H1 (cell line): ENCODE results near the gene B4GAT1.

Experiments used
- CTCF ChIP-seq, 3 experiments: IDR thresholded peaks; 1 replicate in 2 of 3; 2 replicates in 1 of 3; pipeline versions ENCODE4 v1.5.1 to v1.6.1; 2011; ENCODE audit warnings: low read length in 3 of 3, mild to moderate bottlenecking in 3 of 3, inconsistent platforms in 2 of 3, low read depth in 1 of 3, moderate library complexity in 1 of 3; ENCODE audit not compliant: insufficient read depth in 1 of 3; ENCODE audit errors: control extremely low read depth in 1 of 3
- EP300 ChIP-seq, 2 experiments: IDR thresholded peaks; 1 replicate in 1 of 2; 2 replicates in 1 of 2; pipeline ENCODE4 v1.6.1; 2011 to 2012; ENCODE audit warnings: low read depth in 2 of 2, low read length in 2 of 2, mild to moderate bottlenecking in 2 of 2, borderline replicate concordance in 1 of 2, inconsistent platforms in 1 of 2, moderate library complexity in 1 of 2
- EZH2 ChIP-seq: fragments of 200-600 bp; sonication (generic); IDR thresholded peaks from 2 replicates; pipeline ENCODE4 v1.7.1; 2012; ENCODE audit warnings: low read depth, mild to moderate bottlenecking, moderate library complexity, low read length, inconsistent platforms; ENCODE audit not compliant: severe bottlenecking
- NANOG ChIP-seq: IDR thresholded peaks from 2 replicates; pipeline ENCODE4 v1.6.1; 2011; ENCODE audit warnings: low read length, low read depth, mild to moderate bottlenecking, inconsistent platforms; ENCODE audit not compliant: insufficient read depth, poor library complexity, severe bottlenecking
- POLR2A ChIP-seq, 2 experiments: IDR thresholded peaks; 1 replicate in 1 of 2; 2 replicates in 1 of 2; pipeline ENCODE4 v1.6.1; 2011; ENCODE audit warnings: low read depth in 2 of 2, low read length in 2 of 2, mild to moderate bottlenecking in 2 of 2; ENCODE audit errors: control extremely low read depth in 1 of 2
- RAD21 ChIP-seq, 2 experiments: IDR thresholded peaks in 1 of 2; conservative IDR thresholded peaks in 1 of 2; 2 replicates each; pipeline ENCODE4 v1.6.1; 2011; ENCODE audit warnings: low read depth in 2 of 2, low read length in 2 of 2, improper control_type of control experiment in 1 of 2, inconsistent platforms in 1 of 2, mild to moderate bottlenecking in 1 of 2, moderate library complexity in 1 of 2
- SAP30 ChIP-seq: fragments of 300-600 bp; sonication (generic); IDR thresholded peaks from 2 replicates; pipeline ENCODE4 v1.7.1; 2012; ENCODE audit warnings: low read length, moderate library complexity, mild to moderate bottlenecking, inconsistent platforms; ENCODE audit not compliant: insufficient read depth, insufficient replicate concordance
- SIX5 ChIP-seq: IDR thresholded peaks from 2 replicates; pipeline ENCODE4 v1.6.1; 2011; ENCODE audit warnings: mild to moderate bottlenecking, low read depth, low read length
- SP1 ChIP-seq: IDR thresholded peaks from 2 replicates; pipeline ENCODE4 v1.6.1; 2011; ENCODE audit warnings: low read depth, low read length

GRCh38 chr11:66314561-66315497 lies 32.6 kb downstream of the B4GAT1 start:
- TF ChIP-seq POLR2A (IDR thresholded peaks at IDR 0.05; ENCODE audit: control extremely low read depth in 1 of 2, low read depth in 2 of 2, low read length in 2 of 2) (no peak), EZH2 (no peak), EP300 (IDR thresholded peaks at IDR 0.05; ENCODE audit: borderline replicate concordance in 1 of 2, low read depth in 2 of 2, low read length in 2 of 2) (no peak), SP1 (no peak), SIX5 (no peak), CTCF (IDR thresholded peaks at IDR 0.05; ENCODE audit: control extremely low read depth in 1 of 3, insufficient read depth in 1 of 3, low read depth in 1 of 3, low read length in 3 of 3) (no peak), RAD21 (IDR thresholded peaks at IDR 0.05 in 1 of 2, conservative IDR thresholded peaks at IDR 0.05 in 1 of 2; ENCODE audit: low read depth in 2 of 2, low read length in 2 of 2) (no peak), NANOG (no peak), SAP30 (no peak)
